A673 (cell line): Measurements from ENCODE around the gene PEAK3.

Source experiments
- EZH2 ChIP-seq: fragments of 200-600 bp; sonication (generic); IDR thresholded peaks from 2 replicates; pipeline ENCODE4 v1.6.1; 2017; ENCODE audit warnings: borderline replicate concordance, low read depth, mild to moderate bottlenecking, mixed read lengths, antibody characterized with exemption, low read length; ENCODE audit not compliant: poor library complexity, severe bottlenecking
- TF ChIP-seq, protein P1 (sequence below): fragments of 300-800, 200-600 bp; sonication (generic); conservative IDR thresholded peaks from 2 replicates; pipeline ENCODE4 v1.5.1; 2017; ENCODE audit warnings: low read depth, mild to moderate bottlenecking, antibody characterized with exemption, low read length, moderate library complexity, mixed read lengths

- TF ChIP-seq, protein P1, sequence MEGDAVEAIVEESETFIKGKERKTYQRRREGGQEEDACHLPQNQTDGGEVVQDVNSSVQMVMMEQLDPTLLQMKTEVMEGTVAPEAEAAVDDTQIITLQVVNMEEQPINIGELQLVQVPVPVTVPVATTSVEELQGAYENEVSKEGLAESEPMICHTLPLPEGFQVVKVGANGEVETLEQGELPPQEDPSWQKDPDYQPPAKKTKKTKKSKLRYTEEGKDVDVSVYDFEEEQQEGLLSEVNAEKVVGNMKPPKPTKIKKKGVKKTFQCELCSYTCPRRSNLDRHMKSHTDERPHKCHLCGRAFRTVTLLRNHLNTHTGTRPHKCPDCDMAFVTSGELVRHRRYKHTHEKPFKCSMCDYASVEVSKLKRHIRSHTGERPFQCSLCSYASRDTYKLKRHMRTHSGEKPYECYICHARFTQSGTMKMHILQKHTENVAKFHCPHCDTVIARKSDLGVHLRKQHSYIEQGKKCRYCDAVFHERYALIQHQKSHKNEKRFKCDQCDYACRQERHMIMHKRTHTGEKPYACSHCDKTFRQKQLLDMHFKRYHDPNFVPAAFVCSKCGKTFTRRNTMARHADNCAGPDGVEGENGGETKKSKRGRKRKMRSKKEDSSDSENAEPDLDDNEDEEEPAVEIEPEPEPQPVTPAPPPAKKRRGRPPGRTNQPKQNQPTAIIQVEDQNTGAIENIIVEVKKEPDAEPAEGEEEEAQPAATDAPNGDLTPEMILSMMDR = no peak
- no peak for TF ChIP-seq EZH2
Observed at GRCh38 chr19:2324220-2324948, 42.4 kb upstream of the PEAK3 start.
